ENCODE measurements around the gene NXN.
"Not testable (repeated sequence)": the region's sequence is repeated elsewhere in the genome, so short reads cannot be mapped to it uniquely, and the experiment has no call there.

The NXN gene

DNA sequence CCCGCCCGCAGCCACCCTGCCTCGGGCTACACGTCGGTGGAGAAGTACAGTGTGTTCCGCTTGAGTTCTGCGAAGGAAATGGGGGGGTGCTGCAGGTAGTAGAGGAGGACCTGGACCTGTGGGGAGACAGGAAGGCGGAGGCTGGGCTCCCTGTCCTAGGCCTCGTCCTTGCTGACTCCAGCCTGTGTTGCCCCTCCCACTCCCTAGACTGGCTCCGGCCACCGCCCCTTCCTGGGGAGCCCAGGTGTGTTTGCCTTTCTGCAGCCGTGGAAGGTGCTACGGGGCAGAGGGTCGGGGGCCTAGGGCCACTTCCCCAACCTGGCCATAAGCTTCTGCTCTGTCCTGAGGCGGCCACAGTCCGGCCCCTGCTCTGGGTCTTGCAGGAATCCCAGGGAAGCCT, 26.5 kb upstream of the NXN start:
- no peak for DNase-seq (ENCODE audit: low read depth)

DNA sequence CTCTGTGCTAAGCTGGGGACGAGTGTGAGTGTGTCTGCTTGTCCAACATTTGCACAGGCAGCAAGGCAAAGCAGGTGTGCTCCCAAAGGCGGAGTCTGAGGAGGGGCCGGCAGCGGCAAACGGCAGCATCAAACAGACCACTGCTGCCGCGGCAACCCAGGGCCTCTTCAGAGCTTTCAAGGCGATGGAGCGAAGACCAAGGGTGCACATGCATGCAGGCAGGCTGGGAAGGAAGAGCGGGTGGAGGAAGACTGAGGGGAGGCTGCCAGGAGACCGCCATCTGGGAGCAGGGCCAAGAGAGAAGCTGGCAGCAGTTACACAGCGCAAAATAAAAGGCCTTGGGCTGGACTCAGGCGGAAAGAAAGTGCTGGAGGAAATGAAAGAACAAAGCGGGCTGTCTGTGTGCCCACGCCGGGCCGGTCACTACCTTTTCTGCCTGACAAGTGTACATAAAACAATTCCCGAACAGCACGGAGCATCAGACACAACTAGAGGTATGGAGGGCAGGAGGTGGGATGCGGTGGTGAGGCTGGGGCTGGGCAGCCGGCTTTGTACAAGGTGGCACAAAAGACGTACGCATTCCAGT, 25.9 kb upstream of the NXN start:
- DNase-seq (ENCODE audit: low read depth) = no peak

DNA sequence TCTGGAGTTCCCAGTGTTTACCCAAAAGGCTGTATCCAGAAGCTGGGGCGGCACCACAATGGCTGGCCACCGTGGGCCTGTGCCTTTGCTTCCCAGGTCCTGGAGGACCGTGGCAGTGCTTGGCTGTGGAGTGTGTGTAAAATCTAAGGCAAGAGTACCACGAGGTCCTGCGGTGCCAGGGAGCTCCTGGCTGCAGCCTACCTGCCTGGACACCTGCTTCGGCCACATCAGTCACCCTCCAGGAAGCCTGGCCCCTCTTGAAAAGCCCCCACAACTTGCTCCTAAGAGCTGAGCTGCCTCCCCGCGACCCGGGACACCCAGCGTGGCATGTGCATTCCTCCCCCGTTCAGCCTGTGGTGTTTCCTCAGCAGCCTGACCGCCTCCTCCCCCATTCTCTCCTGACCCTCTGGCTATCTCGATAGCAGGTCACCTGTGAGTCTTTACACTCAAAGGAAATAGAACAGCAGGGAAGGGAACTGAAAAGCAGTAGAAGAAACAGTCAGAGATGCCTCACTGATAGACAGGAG, 25.3 kb upstream of the NXN start:
- no peak for DNase-seq (ENCODE audit: low read depth)

DNA sequence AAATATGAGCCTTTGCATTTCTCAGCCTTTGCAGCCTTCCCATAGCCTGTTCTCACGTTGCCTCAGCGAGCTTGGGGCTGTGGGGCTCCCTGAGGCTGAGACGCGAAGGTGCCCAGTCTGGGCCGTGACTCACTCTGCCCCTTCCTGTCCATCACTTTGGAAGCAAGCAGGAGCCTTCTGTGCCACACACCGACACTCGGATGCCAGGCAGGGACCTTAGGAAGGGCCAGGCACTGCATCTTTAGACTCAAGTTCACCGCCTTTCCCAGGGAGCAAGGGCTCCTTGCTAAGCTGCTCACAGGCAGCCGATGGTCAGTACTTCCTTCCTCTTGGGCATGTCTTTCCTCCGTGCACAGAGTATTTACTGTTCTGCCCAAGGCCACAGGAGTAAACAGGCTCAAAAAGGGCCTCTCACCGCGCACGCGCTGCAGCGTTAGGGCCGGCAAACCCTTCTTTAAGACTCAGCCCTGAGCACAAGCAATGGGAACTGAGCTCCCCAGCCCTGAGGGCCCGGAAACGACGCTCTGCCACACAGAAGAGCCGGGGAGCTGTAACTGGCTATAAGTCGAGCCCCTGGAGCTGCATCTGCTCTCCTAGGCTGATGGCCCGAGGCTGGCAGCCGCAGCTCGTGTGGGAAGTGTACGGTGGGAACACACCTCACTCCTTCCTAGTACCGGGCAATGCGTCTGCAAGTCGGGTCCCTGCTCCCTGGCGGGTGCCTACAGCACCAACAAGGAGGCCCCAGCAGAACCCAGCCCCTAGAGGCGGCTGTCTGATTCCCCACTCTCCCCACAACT, 24.6 kb upstream of the NXN start:
- DNase-seq (ENCODE audit: low read depth) = no peak

DNA sequence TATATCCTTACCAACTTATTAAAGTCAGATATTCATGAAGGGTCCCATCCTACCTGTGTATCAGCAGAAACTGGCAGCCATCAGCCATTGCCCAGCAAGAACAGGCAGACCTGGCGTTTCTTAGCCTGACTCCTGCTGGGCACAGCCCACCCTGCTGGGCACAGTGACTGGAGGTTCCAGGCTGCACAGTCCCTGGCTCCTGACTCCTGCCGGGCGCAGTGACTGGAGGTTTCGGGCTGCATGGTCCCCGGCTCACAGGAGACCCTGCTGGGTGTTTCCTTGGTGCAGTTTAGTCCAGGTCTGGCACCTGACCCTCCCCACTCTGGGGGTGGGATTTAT, 24.0 kb upstream of the NXN start:
- no peak for DNase-seq (ENCODE audit: low read depth)

DNA sequence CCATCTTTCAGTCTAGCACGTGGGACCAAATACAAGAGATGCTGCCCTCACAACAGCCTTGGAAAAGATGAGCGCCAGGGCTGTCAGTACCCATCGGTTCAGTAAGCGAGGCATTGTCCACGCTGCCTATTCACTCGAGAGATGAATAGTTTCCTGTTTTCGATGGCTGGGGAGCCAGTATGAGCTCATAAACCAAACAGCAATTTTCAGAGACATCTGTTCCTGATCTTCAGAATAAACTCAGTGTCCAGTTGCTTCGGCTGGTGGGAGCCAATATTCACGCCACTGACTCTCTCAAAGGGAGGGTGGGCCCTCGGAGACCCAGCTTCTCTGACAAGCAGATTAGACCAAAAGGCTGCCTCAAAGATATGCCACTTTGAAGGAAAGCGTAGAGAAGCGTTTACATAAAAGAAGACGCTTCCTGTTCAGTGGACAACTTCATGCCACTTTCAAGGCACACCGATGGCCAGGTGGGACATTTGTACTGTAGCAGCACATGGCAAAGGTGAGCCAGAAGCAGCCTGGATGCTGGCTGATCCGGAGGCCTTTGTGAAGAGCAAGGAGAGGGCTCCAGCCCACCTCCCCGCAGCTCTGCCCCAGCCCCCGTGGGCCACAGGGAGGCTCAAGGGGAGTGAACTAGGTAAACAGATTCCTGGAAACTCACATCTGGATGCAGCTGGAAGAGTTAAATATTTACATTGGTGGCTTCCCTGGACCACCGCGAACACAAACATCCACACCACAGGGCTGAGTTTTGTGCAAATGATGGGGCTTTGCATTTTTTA, 23.4 kb upstream of the NXN start:
- no peak for DNase-seq (ENCODE audit: low read depth)

DNA sequence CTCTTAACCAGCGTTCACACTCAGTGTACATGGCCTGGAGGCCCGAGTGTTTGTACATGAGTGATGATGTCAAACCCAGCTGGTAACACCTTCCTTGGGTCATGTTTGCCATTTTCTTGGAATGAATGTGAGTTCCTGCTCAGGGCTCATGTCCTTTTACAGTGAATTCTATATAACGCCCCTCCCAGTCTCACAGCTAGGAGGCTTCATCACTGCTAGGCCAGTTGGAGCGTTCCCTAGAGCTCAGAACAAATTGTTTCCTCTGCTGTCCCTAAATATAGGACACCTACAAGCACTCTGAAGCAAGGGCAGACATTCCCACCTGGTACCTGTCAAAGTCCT, 22.8 kb upstream of the NXN start:
- no peak for DNase-seq (ENCODE audit: low read depth)

DNA sequence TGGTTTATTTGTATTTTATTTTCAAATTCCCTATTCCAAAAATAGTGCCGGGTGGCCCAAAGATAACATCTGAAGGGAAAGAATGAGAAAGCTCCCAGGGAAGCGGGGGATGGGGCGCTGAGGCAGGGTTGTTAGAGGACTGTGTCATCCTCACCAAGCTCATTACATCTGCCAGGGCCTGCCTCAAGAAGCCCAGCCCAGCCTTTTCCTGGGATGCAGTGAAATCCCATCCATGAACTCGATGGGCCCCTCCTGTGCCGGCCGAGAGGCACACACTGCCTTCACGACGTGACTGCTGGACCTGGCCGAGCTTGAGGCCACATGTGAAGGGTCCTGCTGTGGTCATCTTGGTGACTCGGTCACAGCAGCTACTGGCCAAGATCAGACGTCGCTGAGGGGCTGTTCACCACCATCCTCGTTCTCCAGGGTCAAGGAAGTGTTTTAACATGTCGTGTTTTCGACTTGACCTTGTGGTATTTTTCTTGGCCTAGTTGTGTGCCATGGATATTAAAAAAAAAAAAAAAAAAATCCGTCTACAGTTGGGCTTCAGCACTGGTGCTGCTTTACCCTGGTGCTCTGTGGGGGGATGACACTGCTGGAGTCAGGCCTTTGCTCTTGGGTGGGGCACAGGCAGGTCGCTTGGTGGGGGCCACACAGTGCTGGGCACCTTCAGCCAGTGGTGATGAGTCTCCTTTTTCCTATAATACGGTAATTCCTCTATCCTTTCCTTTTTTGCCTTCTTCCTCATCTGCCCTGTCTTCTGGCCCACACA, 22.2 kb upstream of the NXN start:
- DNase-seq (ENCODE audit: low read depth) = no peak

DNA sequence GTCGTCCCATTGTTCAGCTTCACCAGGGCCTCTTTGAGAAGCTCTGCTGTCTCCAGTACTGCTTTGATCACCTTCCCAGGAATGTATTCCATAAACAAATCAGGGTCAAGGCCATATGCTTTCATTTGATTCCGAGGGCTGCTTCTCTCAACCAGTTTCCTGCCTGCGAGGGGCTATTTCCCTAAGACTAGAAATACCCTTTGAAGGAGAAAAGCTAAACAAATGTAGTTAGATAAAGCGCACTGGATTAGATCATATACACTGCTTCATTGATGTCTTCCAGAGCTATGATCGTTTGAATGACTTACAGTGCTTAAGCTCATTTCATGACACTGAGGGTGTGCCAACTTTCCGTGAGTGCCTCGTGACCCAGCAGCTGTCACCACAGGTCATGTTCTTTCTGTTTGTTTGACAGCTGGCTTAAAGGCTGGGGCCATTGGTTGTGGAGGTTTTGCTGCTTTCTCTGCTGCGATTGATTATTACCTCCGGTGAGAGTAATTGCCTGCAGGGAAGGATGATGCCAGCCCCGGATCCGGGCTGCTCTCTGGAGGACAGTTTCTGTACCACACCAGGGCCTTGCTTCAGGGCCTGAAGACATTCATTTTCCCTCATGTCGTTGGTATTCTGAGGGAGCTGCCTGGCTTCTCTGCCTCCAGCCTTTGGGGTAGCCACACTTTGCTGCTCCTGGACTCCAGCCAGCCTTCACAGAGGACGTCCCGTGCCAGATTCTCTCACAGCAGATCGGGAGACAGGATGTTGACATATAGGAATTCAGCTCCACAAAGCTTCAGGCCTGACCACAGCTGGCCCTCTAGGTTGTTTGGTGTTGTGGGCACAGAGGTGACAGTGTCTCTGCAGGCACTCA, 21.3 kb upstream of the NXN start:
- no peak for DNase-seq (ENCODE audit: low read depth)

DNA sequence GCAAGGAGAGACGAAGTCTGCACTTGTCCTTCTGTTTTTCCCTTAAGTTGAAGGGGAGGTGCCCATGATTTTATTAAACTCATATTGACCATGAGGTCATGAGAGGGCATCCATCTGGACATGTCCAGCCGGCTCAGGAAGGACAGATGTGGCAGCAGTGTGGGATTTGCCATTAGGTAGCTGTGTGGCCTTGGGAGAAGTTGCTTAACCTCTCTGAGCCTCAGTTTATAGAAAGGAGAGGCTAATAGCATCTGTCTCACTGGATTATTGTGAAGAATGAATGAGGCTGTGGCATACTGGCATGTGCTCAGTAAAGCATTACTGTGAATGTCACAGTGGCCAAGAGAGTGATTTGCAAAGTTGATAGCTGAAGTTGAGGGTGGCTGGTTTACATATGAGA, 18.5 kb upstream of the NXN start:
- DNase-seq (ENCODE audit: low read depth) = no peak

DNA sequence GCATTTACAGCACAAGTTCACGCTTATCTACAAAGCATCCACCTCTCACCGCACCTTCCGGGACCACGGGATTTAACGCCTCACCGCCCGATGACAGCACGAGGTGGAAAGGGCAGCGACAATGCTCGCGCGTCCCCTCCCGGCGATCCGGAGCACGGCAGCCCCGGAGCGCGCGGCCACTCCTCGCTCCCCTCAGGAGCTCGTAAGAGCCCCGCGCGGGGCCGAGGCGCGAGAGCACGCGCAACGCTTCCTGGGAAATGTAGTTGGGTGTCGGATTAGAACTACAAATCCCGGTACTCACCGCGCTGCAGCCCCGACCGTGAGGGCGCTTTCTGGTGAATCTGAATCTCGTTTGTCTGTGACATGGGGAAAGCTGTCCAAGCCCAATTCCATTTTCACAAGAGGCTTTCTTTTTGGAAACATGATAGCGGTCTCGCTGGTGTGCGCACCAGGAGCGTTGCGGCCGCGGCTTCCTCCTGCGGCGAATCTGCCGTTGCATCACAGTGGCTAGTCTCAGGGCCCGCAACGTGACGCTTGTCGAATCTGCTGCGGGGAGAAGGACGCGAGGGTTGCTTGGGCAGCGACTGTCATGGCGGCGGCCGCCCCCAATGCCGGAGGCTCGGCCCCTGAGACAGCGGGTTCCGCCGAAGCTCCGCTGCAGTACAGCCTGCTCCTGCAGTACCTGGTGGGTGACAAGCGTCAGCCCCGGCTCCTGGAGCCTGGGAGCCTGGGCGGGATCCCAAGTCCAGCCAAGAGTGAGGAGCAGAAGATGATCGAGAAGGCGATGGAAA, 17.2 kb upstream of the NXN start, which contains the start of gene TIMM22:
Gene TIMM22 (plus strand): TSS at position 576 of the 791 bp plus-strand sequence. CDS start 14 bp downstream, at position 590.
- DNase-seq (ENCODE audit: low read depth) = peak; percentile 85

DNA sequence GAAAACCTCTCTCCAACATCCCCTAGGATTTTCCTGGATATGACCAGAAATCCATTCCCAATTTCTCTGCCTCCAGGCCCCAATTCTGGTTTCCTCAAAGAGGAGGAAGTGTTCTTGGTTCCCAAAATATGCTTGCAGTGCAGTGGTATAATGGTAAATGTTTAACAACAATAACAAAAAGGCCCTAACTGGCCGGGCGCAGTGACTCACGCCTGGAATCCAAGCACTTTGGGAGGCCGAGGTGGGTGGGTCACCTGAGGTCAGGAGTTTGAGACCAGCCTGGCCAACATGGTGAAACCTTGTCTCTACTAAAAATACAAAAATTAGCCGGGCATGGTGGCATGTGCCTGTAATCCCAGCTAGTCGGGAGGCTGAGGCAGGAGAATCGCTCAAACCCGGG, 15.7 kb upstream of the NXN start:
- not testable (repeated sequence) for DNase-seq (ENCODE audit: low read depth)

DNA sequence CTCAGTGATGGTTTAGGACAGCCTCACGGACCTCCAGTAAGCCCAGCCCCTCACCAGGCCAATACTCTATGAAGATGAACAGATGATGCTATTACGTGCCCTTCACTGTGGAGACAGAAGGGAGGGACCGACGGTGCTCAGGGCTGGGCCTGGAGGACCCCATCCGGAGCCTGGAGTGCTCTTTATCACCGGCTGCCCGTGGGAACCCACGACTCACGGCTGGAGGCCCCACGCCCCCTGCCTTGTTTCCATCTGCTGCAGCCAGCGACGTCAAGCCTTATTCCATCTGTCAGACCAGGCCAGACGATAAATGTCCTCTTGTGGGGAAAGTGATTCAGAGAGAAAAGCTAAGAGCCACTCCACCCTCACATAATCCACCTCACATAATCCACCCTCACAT, 13.4 kb upstream of the NXN start:
- no peak for DNase-seq (ENCODE audit: low read depth)

DNA sequence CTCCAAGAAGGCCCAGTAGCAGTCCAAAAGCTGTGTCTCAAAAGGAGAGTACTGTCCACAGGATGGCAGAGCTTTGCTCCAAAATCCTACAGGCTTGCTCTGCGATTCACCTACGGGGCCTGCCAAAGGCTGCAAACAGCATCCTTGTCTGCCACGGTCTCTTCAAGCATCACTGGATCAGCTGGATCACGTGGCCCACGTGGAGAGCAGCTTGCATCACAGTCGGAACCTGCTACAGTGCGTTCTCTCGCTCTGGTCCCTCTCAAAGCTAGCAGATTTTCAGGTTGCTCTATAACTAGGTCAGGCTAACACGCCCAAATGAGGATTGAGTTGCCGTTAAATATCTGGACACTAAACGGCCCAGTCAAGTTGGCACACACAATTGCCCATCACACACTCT, 9.0 kb upstream of the NXN start:
- DNase-seq (ENCODE audit: low read depth) = no peak

DNA sequence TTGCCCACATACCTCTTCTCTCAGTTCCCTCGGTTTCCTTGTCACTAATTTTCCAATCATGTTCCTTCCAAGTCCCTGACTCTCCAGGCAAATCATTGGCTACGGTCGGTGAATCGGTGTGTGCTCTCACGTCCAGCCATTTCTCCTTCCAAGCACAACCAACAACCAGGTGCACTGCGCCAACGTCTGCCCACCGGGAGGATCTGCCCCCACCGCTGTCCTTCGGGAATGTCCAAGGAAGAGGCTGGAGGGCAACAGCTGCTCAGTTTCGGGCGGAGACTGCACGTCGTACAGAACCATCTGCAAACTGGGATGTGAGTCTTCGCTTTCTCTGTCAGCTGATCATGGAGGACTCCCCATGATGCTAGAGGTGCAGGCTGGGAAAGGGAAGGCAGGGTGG, 8.4 kb upstream of the NXN start:
- no peak for DNase-seq (ENCODE audit: low read depth)

DNA sequence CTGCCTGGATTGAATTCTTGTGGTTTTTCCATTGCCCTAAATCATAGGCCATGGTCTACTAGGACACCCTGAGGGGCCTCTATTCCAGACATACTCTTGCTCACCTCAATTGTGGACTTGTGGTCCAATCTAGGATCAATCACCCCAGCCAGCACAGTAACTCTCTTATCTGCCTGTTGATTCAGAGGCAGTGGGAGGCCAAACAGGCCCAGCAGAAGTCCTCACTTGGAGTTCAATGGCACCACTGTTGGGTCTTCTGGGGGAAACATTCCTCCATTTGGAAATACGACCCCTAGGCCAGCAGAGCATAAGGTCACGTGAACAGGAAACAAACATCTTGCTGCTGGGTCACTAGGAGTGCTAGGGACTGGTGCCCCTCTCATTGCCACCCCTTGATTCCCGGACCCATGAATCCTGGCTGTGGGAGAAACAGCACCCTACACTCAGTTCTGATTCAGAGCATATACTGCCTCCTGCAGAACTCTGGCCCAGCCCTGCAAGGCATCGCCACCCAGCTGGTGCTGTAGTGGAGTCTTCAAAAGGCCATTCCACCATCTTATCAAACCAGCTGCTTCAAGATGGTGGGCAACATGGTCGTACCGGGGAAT, 6.8 kb upstream of the NXN start:
- no peak for DNase-seq (ENCODE audit: low read depth)

DNA sequence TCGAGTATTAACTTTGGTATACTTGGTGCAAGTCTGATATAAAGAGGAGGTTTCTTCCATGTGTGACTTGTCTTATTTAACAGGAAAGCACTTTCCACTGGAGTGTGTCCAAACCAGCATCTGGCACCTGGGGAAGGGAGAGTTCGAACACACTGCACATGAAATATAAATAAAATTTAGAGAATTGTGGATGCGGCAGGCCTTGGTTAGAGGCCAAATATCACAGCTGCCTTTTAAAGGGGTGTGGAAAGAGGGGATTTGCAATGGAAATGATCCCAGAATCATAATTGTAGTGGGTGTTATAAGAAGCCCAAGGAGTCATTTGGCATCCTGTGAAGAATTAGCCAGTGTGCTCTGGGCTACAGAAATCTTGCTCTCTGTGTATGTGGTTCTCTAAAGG, 4.3 kb upstream of the NXN start:
- DNase-seq (ENCODE audit: low read depth) = no peak

DNA sequence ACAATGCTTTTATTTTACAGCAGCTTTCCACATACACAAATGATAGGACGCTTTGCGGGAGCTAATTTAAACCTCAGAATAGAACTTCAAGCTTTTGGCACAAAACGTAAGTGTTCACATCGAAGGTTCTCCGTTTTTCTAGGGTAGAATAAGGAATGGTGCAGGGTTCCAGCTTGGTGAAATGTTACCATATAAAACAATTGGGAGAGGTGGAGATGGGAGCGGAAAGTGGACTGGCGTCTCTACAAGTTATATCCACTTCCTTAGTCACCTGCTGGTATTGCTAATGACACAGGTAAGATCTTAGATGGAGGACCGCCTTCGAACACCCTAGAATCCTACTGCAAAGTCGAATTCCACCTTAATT, 1.7 kb upstream of the NXN start:
- no peak for DNase-seq (ENCODE audit: low read depth)

DNA sequence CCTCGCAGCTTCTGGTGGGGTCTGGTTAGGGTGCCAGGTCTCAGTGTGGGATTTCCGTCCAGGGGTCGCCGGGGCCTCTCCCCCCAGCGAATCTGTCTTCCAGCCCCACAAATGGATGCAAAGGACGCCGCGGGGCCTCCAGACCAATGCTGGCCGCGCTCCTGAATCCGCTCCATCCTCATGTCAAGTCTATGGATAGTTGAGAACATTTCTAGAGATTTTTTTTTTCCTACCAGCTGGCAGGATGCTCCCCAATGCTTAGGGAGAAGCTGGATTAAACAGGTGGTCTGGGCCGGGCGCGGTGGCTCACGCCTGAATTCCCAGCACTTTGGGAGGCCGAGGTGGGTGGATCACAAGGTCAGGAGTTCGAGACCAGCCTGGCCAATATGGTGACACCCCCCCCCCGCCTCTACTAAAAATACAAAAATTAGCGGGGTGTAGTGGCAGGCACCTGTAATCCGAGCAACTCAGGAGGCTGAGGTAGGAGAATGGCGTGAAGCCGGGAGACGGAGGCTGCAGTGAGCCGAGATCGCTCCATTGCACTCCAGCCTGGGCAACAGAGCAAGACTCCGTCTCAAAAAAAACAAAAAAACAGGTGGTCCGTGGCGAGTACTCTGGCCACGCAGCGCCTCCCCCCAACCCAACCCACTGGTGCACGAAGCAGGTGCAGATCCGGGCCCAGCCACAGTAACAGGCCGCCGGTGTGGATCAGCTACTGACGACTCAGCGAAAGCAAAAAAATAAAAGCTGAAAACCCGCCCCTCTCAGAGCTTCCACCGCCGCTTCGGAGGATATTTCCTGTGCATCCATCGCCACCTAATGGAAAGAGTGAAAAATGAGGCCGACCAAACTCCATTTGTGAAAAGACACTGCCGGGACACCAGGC, 1.1 kb upstream of the NXN start:
- DNase-seq (ENCODE audit: low read depth) = peak; percentile 41

Data from stimulated activated CD8-positive, alpha-beta memory T cell treated with anti-CD3 and anti-CD28 coated beads, Interleukin-4, amount 100 ng/mL, for 24 hours (primary cell).